HCT116 (cell line): Measurements from ENCODE around the gene KLF16. TPM values are rescaled to one million over a fixed set of nuclear protein-coding genes. Genes with fewer than 3 reads are reported as not detected.

Experiments
- ATAC-seq: fragments of 200-7000 bp; cut with Tn5 transposase; 2 replicates; pipeline ENCODE4 v1.9.1; 2020; ENCODE audit warnings: mild to moderate bottlenecking, moderate library complexity
- BruUV-seq: library from RNA; stranded (reverse); fragments of 400-500 nt; replicated peaks from 2 replicates; lab custom pipeline; 2021; lab: Mats Ljungman, UMichigan
- CTCF ChIA-PET: fragments of 300-600 bp; sonication (Branson Sonifier 250); formaldehyde crosslinking; loops from one replicate; lab custom pipeline; 2021; ENCODE audit warnings: antibody characterized with exemption; lab: Charles Lee
- POLR2A ChIA-PET: fragments of 300-600, 350-600 bp; sonication (Branson Sonifier 250); formaldehyde crosslinking; loops from one replicate; lab custom pipeline; 2021; ENCODE audit warnings: antibody characterized with exemption; lab: Charles Lee
- RAD21 ChIA-PET, 2 experiments: fragments of 300-600 bp; sonication (Branson Sonifier 250); formaldehyde crosslinking; loops; one replicate each; lab custom pipeline; 2023; ENCODE audit warnings: low total read pairs in 2 of 2; ENCODE audit not compliant: uncharacterized antibody in 2 of 2, unreplicated experiment in 2 of 2, low non-redundant PET in 1 of 2; lab: Charles Lee
- DNase-seq: peaks from one replicate; pipeline ENCODE4 v3.0.0-alpha.2; 2010; ENCODE audit warnings: low read depth, low spot score
- H2AFZ ChIP-seq: fragments of 200-600 bp; shearing (Covaris generic), sonication (generic); 2 replicates; pipeline ENCODE4 v1.6.1; 2017; ENCODE audit warnings: low read depth, mixed run types, mixed read lengths, antibody characterized with exemption, low read length; ENCODE audit not compliant: poor library complexity, severe bottlenecking
- H3K27ac ChIP-seq: 2 replicates; pipeline ENCODE4 v1.5.1; 2012; ENCODE audit warnings: low read depth, low read length
- H3K27me3 ChIP-seq: fragments of 200-600 bp; sonication (generic); 2 replicates; pipeline ENCODE4 v1.6.1; 2016; ENCODE audit warnings: mixed run types, low read length, mixed read lengths; ENCODE audit not compliant: insufficient read depth
- H3K36me3 ChIP-seq, 2 experiments: fragments of 200-500 bp in 1 of 2; fragments of 200-600 bp in 1 of 2; sonication (Bioruptor generic) in 1 of 2; sonication (generic) in 1 of 2; 2 replicates each; pipeline versions ENCODE4 v1.5.1 to v1.6.1; 2014 to 2016; ENCODE audit warnings: low read length in 2 of 2, inconsistent platforms in 1 of 2, mixed read lengths in 1 of 2, mixed run types in 1 of 2; ENCODE audit not compliant: insufficient read depth in 2 of 2, control insufficient read depth in 1 of 2
- H3K4me1 ChIP-seq, 2 experiments: fragments of 200-600 bp in 1 of 2; sonication (generic) in 1 of 2; 2 replicates each; pipeline versions ENCODE4 v1.5.1 to v1.6.1; 2012 to 2017; ENCODE audit warnings: low read length in 2 of 2, inconsistent platforms in 1 of 2, mild to moderate bottlenecking in 1 of 2, mixed read lengths in 1 of 2, mixed run types in 1 of 2, moderate library complexity in 1 of 2; ENCODE audit not compliant: insufficient read depth in 2 of 2, control insufficient read depth in 1 of 2
- H3K4me2 ChIP-seq: fragments of 200-600 bp; sonication (generic); 2 replicates; pipeline ENCODE4 v1.6.1; 2017; ENCODE audit warnings: mixed run types, low read length, mixed read lengths
- H3K4me3 ChIP-seq, 2 experiments: fragments of 200-600 bp in 1 of 2; sonication (generic) in 1 of 2; replicated peaks in 1 of 2; 2 replicates each; pipeline ENCODE4 v1.5.1; 2011 to 2016; ENCODE audit warnings: low read length in 2 of 2, control low read depth in 1 of 2, low read depth in 1 of 2, mild to moderate bottlenecking in 1 of 2, mixed read lengths in 1 of 2, mixed run types in 1 of 2
- H3K79me2 ChIP-seq: fragments of 200-600 bp; sonication (generic); 2 replicates; pipeline ENCODE4 v1.6.1; 2017; ENCODE audit warnings: mild to moderate bottlenecking, mixed run types, low read length, moderate library complexity, mixed read lengths; ENCODE audit not compliant: insufficient read depth
- H3K9ac ChIP-seq: fragments of 200-600 bp; sonication (generic); 2 replicates; pipeline ENCODE4 v1.6.1; 2016; ENCODE audit warnings: low read length, mixed read lengths
- H3K9me2 ChIP-seq: fragments of 200-600 bp; sonication (generic), shearing (Covaris generic); 2 replicates; pipeline ENCODE4 v1.6.1; 2017; ENCODE audit warnings: mixed run types, mild to moderate bottlenecking, moderate library complexity; ENCODE audit not compliant: insufficient read depth
- H3K9me3 ChIP-seq, 2 experiments: fragments of 200-500 bp in 1 of 2; fragments of 200-600 bp in 1 of 2; sonication (Bioruptor generic) in 1 of 2; sonication (generic) in 1 of 2; 2 replicates each; pipeline ENCODE4 v1.6.1; 2014 to 2017; ENCODE audit warnings: low read length in 2 of 2, mixed read lengths in 2 of 2, inconsistent platforms in 1 of 2, low read depth in 1 of 2, mild to moderate bottlenecking in 1 of 2, mixed run types in 1 of 2, moderate library complexity in 1 of 2; ENCODE audit not compliant: control insufficient read depth in 1 of 2, insufficient read depth in 1 of 2
- H4K20me1 ChIP-seq: fragments of 200-600 bp; sonication (generic), shearing (Covaris generic); 2 replicates; pipeline ENCODE4 v1.6.1; 2017; ENCODE audit warnings: mixed run types, mild to moderate bottlenecking, moderate library complexity; ENCODE audit not compliant: insufficient read depth
- CTCF ChIP-seq, 3 experiments: fragments of 200-600 bp in 1 of 3; sonication (generic) in 1 of 3; IDR thresholded peaks in 2 of 3; conservative IDR thresholded peaks in 1 of 3; 2 replicates each; pipeline ENCODE4 v1.5.1; 2012 to 2017; ENCODE audit warnings: low read depth in 2 of 3, low read length in 2 of 3, antibody characterized with exemption in 1 of 3, borderline replicate concordance in 1 of 3, control low read depth in 1 of 3, mild to moderate bottlenecking in 1 of 3, mixed read lengths in 1 of 3, mixed run types in 1 of 3, moderate library complexity in 1 of 3; ENCODE audit not compliant: insufficient read depth in 1 of 3
- EZH2 ChIP-seq: fragments of 200-600 bp; sonication (generic); IDR thresholded peaks from 2 replicates; pipeline ENCODE4 v1.6.1; 2017; ENCODE audit warnings: antibody characterized with exemption, mixed run types
- FOSL1 ChIP-seq: IDR thresholded peaks from 2 replicates; pipeline ENCODE4 v1.6.1; 2012; ENCODE audit warnings: low read depth
- POLR2A ChIP-seq: IDR thresholded peaks from 2 replicates; pipeline ENCODE4 v1.7.0; 2011; ENCODE audit warnings: borderline replicate concordance; ENCODE audit not compliant: insufficient read depth, insufficient read length; ENCODE audit errors: extremely low read depth
- POLR2AphosphoS5 ChIP-seq: IDR thresholded peaks from 2 replicates; pipeline ENCODE4 v1.6.1; 2011; ENCODE audit warnings: mild to moderate bottlenecking, low read depth, low read length, moderate library complexity
- SP1 ChIP-seq: IDR thresholded peaks from 2 replicates; pipeline ENCODE4 v1.6.1; 2012; ENCODE audit warnings: low read depth
- YY1 ChIP-seq: IDR thresholded peaks from 2 replicates; pipeline ENCODE4 v1.6.1; 2011; ENCODE audit warnings: low read length, low read depth, moderate library complexity, mild to moderate bottlenecking; ENCODE audit not compliant: insufficient replicate concordance; ENCODE audit errors: extremely low read depth
- intact Hi-C: fragments of 100-400 bp; cut with micrococcal nuclease; formaldehyde crosslinking; loops from 2 replicates; pipeline ENCODE4 v1.10.0; 2022
- total RNA-seq: library from RNA; stranded (reverse); gene quantifications from one replicate; pipeline ENCODE4 v1.2.1, GENCODE V29; 2021; ENCODE audit not compliant: unreplicated experiment
- TF ChIP-seq, protein P1 (sequence below): IDR thresholded peaks from 2 replicates; pipeline ENCODE4 v1.6.1; 2012

KLF16 gene
- total RNA-seq, 1 experiment from 2014 or later = 64.3 TPM

DNA sequence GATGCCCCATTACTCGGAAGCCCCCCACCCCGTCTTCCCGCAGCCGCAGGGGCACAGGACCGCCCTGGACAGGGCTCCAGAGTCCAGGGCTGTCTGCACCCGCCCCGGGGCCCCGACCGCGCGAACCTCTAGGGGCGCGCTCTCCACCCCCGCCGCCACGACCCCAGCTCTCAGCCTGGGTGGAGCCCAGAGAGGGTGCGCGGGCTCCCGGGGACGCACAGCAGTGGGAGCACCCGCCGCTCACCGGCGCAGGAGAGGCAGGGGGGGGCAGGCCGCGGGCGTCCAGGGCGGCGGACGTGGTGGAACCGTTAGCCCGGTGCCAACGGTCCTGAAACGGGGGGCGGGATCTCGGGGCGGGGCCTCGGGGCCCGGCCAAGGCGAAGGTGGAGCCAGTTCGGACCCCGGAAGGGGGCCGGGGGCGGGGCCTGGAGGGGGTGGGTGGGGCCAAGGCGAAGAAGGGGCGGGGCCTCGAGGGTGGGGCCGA is 51.4 kb downstream of the KLF16 start, which contains the start of gene ATP8B3:
ATP8B3 (minus strand) TSS at position 335 of the 484 bp plus-strand sequence. CDS start 540 bp downstream, outside the sequence.
- POLR2A ChIA-PET = interaction anchor here (0.9 to 1.1 kb wide), 2 partner anchors 264 to 339 kb away, joined by 3 read pairs; no protein-coding TSS in a partner anchor
- Histone ChIP-seq H3K36me3 (peaks cover 0 to 2% of the 10 kb centered on the region in 2 experiments; a peak in 2 of 4 replicates), H4K20me1 (no peaks in the 10 kb centered on the region), H3K9ac (peak within 1 kb of the TSS; percentile 66), H3K4me3 (peak within 1 kb of the TSS; percentile 63 to 67), H3K4me2 (peak within 1 kb of the TSS; percentile 92), H3K79me2 (no peaks in the 10 kb centered on the region), H3K9me2 (no peaks in the 10 kb centered on the region), H3K27ac (peak within 1 kb of the TSS; percentile 81), H3K4me1 (peaks cover 20 to 38% of the 10 kb centered on the region in 2 experiments), H3K27me3 (no peaks in the 10 kb centered on the region), H3K9me3 (no peaks in the 10 kb centered on the region), H2AFZ (peak within 1 kb of the TSS; percentile 78)
- no peak for DNase-seq
- peak; percentile 48 for ATAC-seq
- TF ChIP-seq CTCF (IDR thresholded peaks at IDR 0.05 in 2 of 3, conservative IDR thresholded peaks at IDR 0.05 in 1 of 3; ENCODE audit: borderline replicate concordance in 1 of 3, insufficient read depth in 1 of 3, low read depth in 2 of 3, low read length in 2 of 3) = peak in 2 of 3 experiments; percentile 18 to 39; a peak in 2 of 6 replicates
- TF ChIP-seq EZH2 = no peak
- RAD21 ChIA-PET = interaction anchor here in 1 of 2 experiments (1.2 kb wide), 1 partner anchor 16 kb away, joined by 4 read pairs; no protein-coding TSS in a partner anchor
- no TSS peak for BruUV-seq
- intact Hi-C loops = loop anchor here (2.0 to 10.0 kb wide), 3 partner anchors 140 to 207 kb away; partner anchors contain the start of gene UQCR11
- CTCF ChIA-PET = interaction anchor here (0.6 to 1.5 kb wide), 9 partner anchors 14 to 266 kb away, joined by 3 to 7 read pairs (median 3); no protein-coding TSS in a partner anchor

- no peak overlapping the region for H2AFZ ChIP-seq
- RAD21 ChIA-PET = interaction anchor here in 1 of 2 experiments (1.2 kb wide), 1 partner anchor 15 kb away, joined by 4 read pairs; no protein-coding TSS in a partner anchor
- peak; percentile 98 for TF ChIP-seq FOSL1
- TF ChIP-seq POLR2A = peak; percentile 10
- no peak; the same call in 1 of the 2 replicates for TF ChIP-seq SP1
- TF ChIP-seq, protein P1, sequence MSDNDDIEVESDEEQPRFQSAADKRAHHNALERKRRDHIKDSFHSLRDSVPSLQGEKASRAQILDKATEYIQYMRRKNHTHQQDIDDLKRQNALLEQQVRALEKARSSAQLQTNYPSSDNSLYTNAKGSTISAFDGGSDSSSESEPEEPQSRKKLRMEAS = no peak
- peak; percentile 29 for TF ChIP-seq YY1
- peak; percentile 61 for TF ChIP-seq POLR2AphosphoS5
- TF ChIP-seq, all 23 proteins: peak for 4
Measured at GRCh38 chr19:1811472-1811894, 51.9 kb downstream of the KLF16 start.

More at GRCh38 chr19:1811472-1811894, 51.9 kb downstream of the KLF16 start:
- no TSS peak for BruUV-seq
- ATAC-seq = peak; percentile 49
- Histone ChIP-seq H3K27ac (peak overlapping the region; percentile 81), H3K36me3 (no peaks in the 10 kb centered on the region; a peak in 1 of 4 replicates), H3K27me3 (no peaks in the 10 kb centered on the region), H3K4me1 (peaks cover 20 to 38% of the 10 kb centered on the region in 2 experiments), H4K20me1 (no peaks in the 10 kb centered on the region), H3K9me2 (no peaks in the 10 kb centered on the region), H3K9ac (peak overlapping the region; percentile 66), H3K4me3 (peak overlapping the region; percentile 63 to 67), H3K79me2 (no peaks in the 10 kb centered on the region), H3K4me2 (peak overlapping the region; percentile 92), H3K9me3 (no peaks in the 10 kb centered on the region)
- peak; percentile 90 for DNase-seq
- ChIA-PET POLR2A (interaction anchor here (0.9 to 1.1 kb wide), 3 partner anchors 64 to 339 kb away, joined by 3 to 4 read pairs (median 3); no protein-coding TSS in a partner anchor), CTCF (interaction anchor here (0.6 to 1.5 kb wide), 11 partner anchors 15 to 266 kb away, joined by 3 to 7 read pairs (median 3); no protein-coding TSS in a partner anchor)
- intact Hi-C loops = loop anchor here (5.0 to 10.0 kb wide), 2 partner anchors 139 to 207 kb away; partner anchors contain the start of gene UQCR11
